ENCODE measurements around the gene PTAR1.

The PTAR1 gene

GRCh38 chr9:69750085-69750484, 9.7 kb downstream of the PTAR1 start:
- DNase-seq (ENCODE audit: low spot score): no peak

- peak; percentile 37 for DNase-seq (ENCODE audit: low spot score)
Observed at GRCh38 chr9:69748304-69748703, 11.5 kb downstream of the PTAR1 start.

- DNase-seq (ENCODE audit: low spot score): no peak
Observed at GRCh38 chr9:69746859-69747560, 12.8 kb downstream of the PTAR1 start.

GRCh38 chr9:69745716-69746437, 13.9 kb downstream of the PTAR1 start:
- no peak for DNase-seq (ENCODE audit: low spot score)

- DNase-seq (ENCODE audit: low spot score): peak; percentile 71
Observed at GRCh38 chr9:69744688-69745380, 15.0 kb downstream of the PTAR1 start.

- DNase-seq (ENCODE audit: low spot score): peak; percentile 23
Observed at GRCh38 chr9:69743930-69744329, 15.9 kb downstream of the PTAR1 start.

GRCh38 chr9:69740872-69741505, 18.8 kb downstream of the PTAR1 start:
- no peak for DNase-seq (ENCODE audit: low spot score)

GRCh38 chr9:69731348-69731747, 28.5 kb downstream of the PTAR1 start:
- no peak for DNase-seq (ENCODE audit: low spot score)

- DNase-seq (ENCODE audit: low spot score): no peak
Observed at GRCh38 chr9:69719983-69720382, 39.8 kb downstream of the PTAR1 start.

- DNase-seq (ENCODE audit: low spot score): no peak
Observed at GRCh38 chr9:69719367-69719766, 40.4 kb downstream of the PTAR1 start.

- no peak for DNase-seq (ENCODE audit: low spot score)
Observed at GRCh38 chr9:69718218-69718617, 41.6 kb downstream of the PTAR1 start.

GRCh38 chr9:69715825-69716224, 44.0 kb downstream of the PTAR1 start:
- DNase-seq (ENCODE audit: low spot score): no peak

- no peak for DNase-seq (ENCODE audit: low spot score)
Observed at GRCh38 chr9:69715096-69715495, 44.7 kb downstream of the PTAR1 start.

- DNase-seq (ENCODE audit: low spot score): no peak
Observed at GRCh38 chr9:69697475-69697874, 62.3 kb downstream of the PTAR1 start.

- DNase-seq (ENCODE audit: low spot score): no peak
Observed at GRCh38 chr9:69696802-69697201, 63.0 kb downstream of the PTAR1 start.

- no peak for DNase-seq (ENCODE audit: low spot score)
Observed at GRCh38 chr9:69689991-69690538, 69.7 kb downstream of the PTAR1 start.

GRCh38 chr9:69683927-69684326, 75.9 kb downstream of the PTAR1 start:
- DNase-seq (ENCODE audit: low spot score): no peak

- no peak for DNase-seq (ENCODE audit: low spot score)
Observed at GRCh38 chr9:69678843-69679538, 80.8 kb downstream of the PTAR1 start.

- no peak for DNase-seq (ENCODE audit: low spot score)
Observed at GRCh38 chr9:69677931-69678330, 81.9 kb downstream of the PTAR1 start.

- no peak for DNase-seq (ENCODE audit: low spot score)
Observed at GRCh38 chr9:69675563-69675962, 84.2 kb downstream of the PTAR1 start.

- peak; percentile 35 for DNase-seq (ENCODE audit: low spot score)
Observed at GRCh38 chr9:69674716-69675438, 84.9 kb downstream of the PTAR1 start.

Data from kidney tubule cell (primary cell).